Astrocyte (in vitro differentiated cells and primary cell): ENCODE measurements around the gene ADGRF5.

Source experiments
- CTCF ChIP-seq: IDR thresholded peaks from 2 replicates; pipeline ENCODE4 v1.5.1; 2011; ENCODE audit warnings: low read depth, mild to moderate bottlenecking, inconsistent platforms, low read length, moderate library complexity; ENCODE audit not compliant: insufficient read depth
- EZH2 ChIP-seq: IDR thresholded peaks from 2 replicates; pipeline ENCODE4 v1.6.1; 2012; ENCODE audit warnings: mild to moderate bottlenecking, low read length, inconsistent platforms; ENCODE audit not compliant: insufficient read depth

- TF ChIP-seq CTCF (no peak), EZH2 (no peak)
Measured at GRCh38 chr6:46923476-46923875, 1.7 kb upstream of the ADGRF5 start.
